HepG2 (cell line): ENCODE measurements around the gene DIP2C. TPM values are rescaled to one million over a fixed set of nuclear protein-coding genes. Genes with fewer than 3 reads are reported as not detected.

Source experiments
- AHDC1 ChIP-seq: sonication (generic); formaldehyde crosslinking; IDR thresholded peaks from 2 replicates; pipeline ENCODE4 v1.5.1; 2020; ENCODE audit warnings: mild to moderate bottlenecking, missing genetic modification reagents, borderline replicate concordance
- HNF1B ChIP-seq: sonication (generic); formaldehyde crosslinking; IDR thresholded peaks from 2 replicates; pipeline ENCODE4 v1.5.1; 2020; ENCODE audit warnings: mild to moderate bottlenecking, moderate library complexity, missing genetic modification reagents
- NFE2L1 ChIP-seq: sonication (generic); formaldehyde crosslinking; IDR thresholded peaks from 2 replicates; pipeline ENCODE4 v1.4.0; 2020; ENCODE audit warnings: missing genetic modification reagents, mild to moderate bottlenecking, borderline replicate concordance
- PAWR ChIP-seq: sonication (generic); formaldehyde crosslinking; IDR thresholded peaks from 2 replicates; pipeline ENCODE4 v1.4.0; 2020; ENCODE audit warnings: missing genetic modification reagents, mild to moderate bottlenecking, borderline replicate concordance
- ZNF468 ChIP-seq: sonication (generic); formaldehyde crosslinking; IDR thresholded peaks from 2 replicates; pipeline ENCODE4 v1.8.0; 2022; ENCODE audit warnings: mild to moderate bottlenecking, moderate library complexity, missing genetic modification reagents
- ZNF83 ChIP-seq: sonication (generic); formaldehyde crosslinking; IDR thresholded peaks from 2 replicates; pipeline ENCODE4 v1.4.0; 2020; ENCODE audit warnings: missing genetic modification reagents, mild to moderate bottlenecking, borderline replicate concordance
- polyA plus RNA-seq, 8 experiments: library from polyadenylated mRNA; depleted of rRNA in 3 of 8; stranded (reverse) in 7 of 8; unstranded in 1 of 8; fragments of >200 nt; fragmentation: Illumina TruSeq in 4 of 8; extraction: Trizol in 4 of 8; gene quantifications; 2 replicates each; pipeline versions ENCODE4 v1.2.1 to v1.2.3, GENCODE V29; 2011 to 2016; ENCODE audit warnings: low read depth in 4 of 8, missing spikeins in 1 of 8, mixed read lengths in 1 of 8; ENCODE audit not compliant: insufficient read depth in 1 of 8
- total RNA-seq, 5 experiments: library from RNA; depleted of rRNA; stranded (reverse); fragments of >200 nt; fragmentation: Illumina TruSeq; extraction: Trizol; gene quantifications; 2 replicates each; pipeline ENCODE4 v1.2.3, GENCODE V29; 2016; ENCODE audit warnings: low read depth in 1 of 5

DIP2C gene
- total and polyA plus RNA-seq, 2 of the 13 experiments (the other 11 are each of a cell fraction or from before 2014, with no cell fraction given) = 2.2 to 2.7 TPM

- TF ChIP-seq ZNF83 (CRISPR knock-in tag) (no peak), NFE2L1 (CRISPR knock-in tag) (no peak), AHDC1 (CRISPR knock-in tag) (no peak), HNF1B (no peak), PAWR (CRISPR knock-in tag) (no peak), ZNF468 (no peak)
- TF ChIP-seq, all 625 proteins: peak for 0
Measured at GRCh38 chr10:369221-369683, 320.2 kb downstream of the DIP2C start (continued).
